Testis (tissue), 2 donors: ENCODE data around the gene EPB41.

Source experiments
- CTCF ChIP-seq, 3 experiments: fragments of 450-650 bp in 2 of 3; fragments of 200-600 bp in 1 of 3; sonication (generic) in 1 of 3; IDR thresholded peaks; one replicate each; pipeline ENCODE4 v1.5.1; 2016 to 2019; ENCODE audit warnings: antibody characterized with exemption in 3 of 3, mild to moderate bottlenecking in 2 of 3, moderate library complexity in 1 of 3
- POLR2A ChIP-seq: fragments of 450-650 bp; IDR thresholded peaks from one replicate; pipeline ENCODE4 v1.6.1; 2017; ENCODE audit warnings: antibody characterized with exemption, mild to moderate bottlenecking, moderate library complexity

GRCh38 chr1:29077155-29077554, 162.8 kb downstream of the EPB41 start:
- TF ChIP-seq CTCF (IDR thresholded peaks at IDR 0.05) (no peak), POLR2A (no peak)
